Muscle layer of colon (tissue), 2 donors: ENCODE measurements around the gene GRM5.
"Not testable (repeated sequence)": the region's sequence is repeated elsewhere in the genome, so short reads cannot be mapped to it uniquely, and the experiment has no call there.

Experiments used
- H3K27ac ChIP-seq: one replicate; pipeline ENCODE4 v1.7.0; 2013; ENCODE audit warnings: low read depth, mild to moderate bottlenecking, low read length, moderate library complexity
- H3K27me3 ChIP-seq, 2 donors: one replicate each; pipeline ENCODE4 v1.7.0; 2013; ENCODE audit warnings: low read length in 2 of 2, mild to moderate bottlenecking in 2 of 2; ENCODE audit not compliant: insufficient read depth in 2 of 2, control insufficient read depth in 1 of 2
- H3K36me3 ChIP-seq: one replicate; pipeline ENCODE4 v1.7.0; 2013; ENCODE audit warnings: mild to moderate bottlenecking, low read length; ENCODE audit not compliant: insufficient read depth
- H3K4me1 ChIP-seq: one replicate; pipeline ENCODE4 v1.7.0; 2013; ENCODE audit warnings: mild to moderate bottlenecking, low read length; ENCODE audit not compliant: insufficient read depth
- H3K4me3 ChIP-seq, 2 donors: one replicate each; pipeline ENCODE4 v1.7.0; 2013; ENCODE audit warnings: low read length in 2 of 2, low read depth in 1 of 2, mild to moderate bottlenecking in 1 of 2, moderate library complexity in 1 of 2
- H3K9ac ChIP-seq: one replicate; pipeline ENCODE4 v1.7.0; 2013; ENCODE audit warnings: low read length
- H3K9me3 ChIP-seq: one replicate; pipeline ENCODE4 v1.7.0; 2013; ENCODE audit warnings: mild to moderate bottlenecking, low read length
- donor health status: abdominal sarcoma.
- donor health status: Adenocarcinoma of cecum.

The GRM5 gene

GRCh38 chr11:88861618-88862017 lies 204.2 kb downstream of the GRM5 start:
- H3K27ac ChIP-seq, result no peak overlapping the region
- H3K9ac ChIP-seq, result no peak overlapping the region
- no peak overlapping the region for H3K4me3 ChIP-seq
- no peaks in the 10 kb centered on the region for H3K36me3 ChIP-seq
- H3K4me1 ChIP-seq, result no peaks in the 10 kb centered on the region
- no peaks in the 10 kb centered on the region for H3K27me3 ChIP-seq
- H3K9me3 ChIP-seq, result no peaks in the 10 kb centered on the region

- H3K4me3 ChIP-seq, H3K36me3 ChIP-seq, H3K27me3 ChIP-seq, H3K27ac ChIP-seq, H3K9me3 ChIP-seq, H3K9ac ChIP-seq, H3K4me1 ChIP-seq: not testable (repeated sequence)
Observed at GRCh38 chr11:88860431-88860830, 205.4 kb downstream of the GRM5 start.

GRCh38 chr11:88853963-88854362 lies 211.8 kb downstream of the GRM5 start:
- not testable (repeated sequence) for H3K27me3 ChIP-seq, H3K9ac ChIP-seq, H3K4me3 ChIP-seq, H3K9me3 ChIP-seq, H3K36me3 ChIP-seq, H3K27ac ChIP-seq, H3K4me1 ChIP-seq

GRCh38 chr11:88851547-88851946 lies 214.2 kb downstream of the GRM5 start:
- H3K9me3 ChIP-seq, H3K4me3 ChIP-seq, H3K36me3 ChIP-seq, H3K27ac ChIP-seq, H3K27me3 ChIP-seq, H3K4me1 ChIP-seq, H3K9ac ChIP-seq: not testable (repeated sequence)

- H3K4me3 ChIP-seq, H3K9ac ChIP-seq, H3K27me3 ChIP-seq, H3K9me3 ChIP-seq, H3K36me3 ChIP-seq, H3K4me1 ChIP-seq, H3K27ac ChIP-seq: not testable (repeated sequence)
Observed at GRCh38 chr11:88849773-88850172, 216.0 kb downstream of the GRM5 start.

GRCh38 chr11:88849368-88849767 lies 216.4 kb downstream of the GRM5 start:
- Histone ChIP-seq H3K27ac (no peak overlapping the region), H3K36me3 (no peaks in the 10 kb centered on the region), H3K9me3 (no peaks in the 10 kb centered on the region), H3K9ac (no peak overlapping the region), H3K4me3 (no peak overlapping the region), H3K27me3 (no peaks in the 10 kb centered on the region), H3K4me1 (no peaks in the 10 kb centered on the region)

GRCh38 chr11:88846266-88846665 lies 219.5 kb downstream of the GRM5 start:
- H3K9me3 ChIP-seq, H3K36me3 ChIP-seq, H3K27me3 ChIP-seq, H3K4me3 ChIP-seq, H3K4me1 ChIP-seq, H3K27ac ChIP-seq, H3K9ac ChIP-seq: not testable (repeated sequence)

- not testable (repeated sequence) for H3K9ac ChIP-seq, H3K4me1 ChIP-seq, H3K9me3 ChIP-seq, H3K27me3 ChIP-seq, H3K27ac ChIP-seq, H3K4me3 ChIP-seq, H3K36me3 ChIP-seq
Observed at GRCh38 chr11:88844941-88845340, 220.8 kb downstream of the GRM5 start.

GRCh38 chr11:88843766-88844426 lies 221.9 kb downstream of the GRM5 start:
- not testable (repeated sequence) for H3K9me3 ChIP-seq, H3K4me1 ChIP-seq, H3K4me3 ChIP-seq, H3K36me3 ChIP-seq, H3K27ac ChIP-seq, H3K27me3 ChIP-seq, H3K9ac ChIP-seq

- H3K4me3 ChIP-seq, H3K36me3 ChIP-seq: not testable (repeated sequence)
Observed at GRCh38 chr11:88838139-88838538, 227.6 kb downstream of the GRM5 start.

GRCh38 chr11:88835709-88836108 lies 230.1 kb downstream of the GRM5 start:
- H3K36me3 ChIP-seq, H3K9me3 ChIP-seq, H3K4me3 ChIP-seq, H3K27ac ChIP-seq, H3K9ac ChIP-seq, H3K27me3 ChIP-seq, H3K4me1 ChIP-seq: not testable (repeated sequence)

More at GRCh38 chr11:88838139-88838538, 227.6 kb downstream of the GRM5 start:
- not testable (repeated sequence) for H3K9me3 ChIP-seq, H3K27me3 ChIP-seq, H3K9ac ChIP-seq, H3K27ac ChIP-seq, H3K4me1 ChIP-seq

GRCh38 chr11:88831303-88831890 lies 234.4 kb downstream of the GRM5 start:
- H3K4me1 ChIP-seq, result no peaks in the 10 kb centered on the region
- no peaks in the 10 kb centered on the region for H3K27me3 ChIP-seq
- no peaks in the 10 kb centered on the region for H3K9me3 ChIP-seq
- H3K36me3 ChIP-seq, result no peaks in the 10 kb centered on the region
- no peak overlapping the region for H3K4me3 ChIP-seq
- no peak overlapping the region for H3K9ac ChIP-seq
- H3K27ac ChIP-seq, result no peak overlapping the region
